NB4 (cell line): ENCODE results near the gene KIF18A.

Source experiments
- MYC ChIP-seq: IDR thresholded peaks from 2 replicates; pipeline ENCODE4 v1.6.1; 2011; ENCODE audit warnings: low read depth, low read length
- POLR2A ChIP-seq: IDR thresholded peaks from 2 replicates; pipeline ENCODE4 v1.6.1; 2011; ENCODE audit warnings: mild to moderate bottlenecking; ENCODE audit not compliant: insufficient read length; ENCODE audit errors: extremely low read depth
- TF ChIP-seq, protein P1 (sequence below): IDR thresholded peaks from one replicate; pipeline ENCODE4 v1.5.1; 2012; ENCODE audit warnings: low read depth, low read length
- TF ChIP-seq, protein P2 (sequence below): IDR thresholded peaks from 2 replicates; pipeline ENCODE4 v1.6.1; 2011; ENCODE audit warnings: low read depth, low read length

DNA sequence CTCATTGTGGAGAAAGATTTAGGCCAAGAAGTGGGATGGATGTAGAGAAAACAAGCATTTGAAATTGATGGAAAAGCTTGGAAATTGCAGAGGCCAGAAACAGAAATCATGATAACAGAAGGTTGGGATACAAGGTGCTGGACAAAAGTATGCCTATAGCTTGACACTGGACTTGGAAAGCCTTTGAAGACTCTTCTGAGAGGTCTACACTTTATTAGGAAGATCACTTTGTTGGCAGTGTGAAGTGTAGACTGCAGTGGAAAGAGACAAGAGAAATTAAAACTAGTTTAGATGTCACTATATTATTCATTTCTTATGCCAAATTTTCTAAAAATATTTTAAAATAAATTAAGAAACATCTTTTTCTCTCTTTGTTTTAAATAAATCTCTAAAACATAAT lies 59.1 kb downstream of the KIF18A start:
- TF ChIP-seq, protein P1, sequence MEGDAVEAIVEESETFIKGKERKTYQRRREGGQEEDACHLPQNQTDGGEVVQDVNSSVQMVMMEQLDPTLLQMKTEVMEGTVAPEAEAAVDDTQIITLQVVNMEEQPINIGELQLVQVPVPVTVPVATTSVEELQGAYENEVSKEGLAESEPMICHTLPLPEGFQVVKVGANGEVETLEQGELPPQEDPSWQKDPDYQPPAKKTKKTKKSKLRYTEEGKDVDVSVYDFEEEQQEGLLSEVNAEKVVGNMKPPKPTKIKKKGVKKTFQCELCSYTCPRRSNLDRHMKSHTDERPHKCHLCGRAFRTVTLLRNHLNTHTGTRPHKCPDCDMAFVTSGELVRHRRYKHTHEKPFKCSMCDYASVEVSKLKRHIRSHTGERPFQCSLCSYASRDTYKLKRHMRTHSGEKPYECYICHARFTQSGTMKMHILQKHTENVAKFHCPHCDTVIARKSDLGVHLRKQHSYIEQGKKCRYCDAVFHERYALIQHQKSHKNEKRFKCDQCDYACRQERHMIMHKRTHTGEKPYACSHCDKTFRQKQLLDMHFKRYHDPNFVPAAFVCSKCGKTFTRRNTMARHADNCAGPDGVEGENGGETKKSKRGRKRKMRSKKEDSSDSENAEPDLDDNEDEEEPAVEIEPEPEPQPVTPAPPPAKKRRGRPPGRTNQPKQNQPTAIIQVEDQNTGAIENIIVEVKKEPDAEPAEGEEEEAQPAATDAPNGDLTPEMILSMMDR = no peak
- TF ChIP-seq POLR2A (no peak), MYC (no peak)
- TF ChIP-seq, protein P2, sequence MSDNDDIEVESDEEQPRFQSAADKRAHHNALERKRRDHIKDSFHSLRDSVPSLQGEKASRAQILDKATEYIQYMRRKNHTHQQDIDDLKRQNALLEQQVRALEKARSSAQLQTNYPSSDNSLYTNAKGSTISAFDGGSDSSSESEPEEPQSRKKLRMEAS = no peak
